Activated CD8-positive, alpha-beta memory T cell treated with anti-CD3 and anti-CD28 coated beads for 36 hours (primary cell): Measurements from ENCODE around the gene MGLL. TPM values are rescaled to one million over a fixed set of nuclear protein-coding genes. Genes with fewer than 3 reads are reported as not detected.
"Not testable (repeated sequence)": the region's sequence is repeated elsewhere in the genome, so short reads cannot be mapped to it uniquely, and the experiment has no call there.

Source experiments
- CTCF ChIA-PET: fragments of 350-600 bp; sonication (Branson Sonifier 250); formaldehyde crosslinking; loops from one replicate; lab custom pipeline; 2021; ENCODE audit warnings: antibody characterized with exemption; lab: Charles Lee
- POLR2A ChIA-PET: fragments of 350-600 bp; sonication (Branson Sonifier 250); formaldehyde crosslinking; loops from one replicate; lab custom pipeline; 2021; ENCODE audit warnings: antibody characterized with exemption; lab: Charles Lee
- total RNA-seq, 2 experiments: library from RNA; stranded (reverse); gene quantifications; one replicate each; pipeline ENCODE4 v1.2.3, GENCODE V29; 2021

The MGLL gene
- total RNA-seq, 2 experiments from 2014 or later = 2.2 to 4.9 TPM

GRCh38 chr3:127667119-127667681 lies 155.1 kb downstream of the MGLL start:
- POLR2A ChIA-PET = no interaction called here
- CTCF ChIA-PET = no interaction called here

DNA sequence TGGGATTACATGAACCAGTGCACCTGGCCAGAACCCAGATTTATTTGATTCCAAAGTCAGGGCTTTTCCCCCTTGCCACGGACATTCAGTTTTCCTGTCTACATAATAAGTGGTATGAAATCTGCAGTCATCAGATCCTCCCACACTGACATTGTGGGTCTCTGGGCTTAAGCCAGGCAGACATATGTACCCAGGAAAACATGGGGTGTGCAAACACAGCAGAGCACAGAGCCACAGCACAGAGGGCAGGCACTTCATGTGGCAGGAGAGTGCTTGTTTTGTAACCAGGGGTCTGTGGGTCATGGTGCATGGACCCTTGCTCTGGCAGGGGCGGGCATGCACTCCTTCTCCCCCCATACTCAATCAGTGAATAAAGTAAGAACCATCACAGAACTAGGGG lies 155.6 kb downstream of the MGLL start:
- POLR2A ChIA-PET = no interaction called here

DNA sequence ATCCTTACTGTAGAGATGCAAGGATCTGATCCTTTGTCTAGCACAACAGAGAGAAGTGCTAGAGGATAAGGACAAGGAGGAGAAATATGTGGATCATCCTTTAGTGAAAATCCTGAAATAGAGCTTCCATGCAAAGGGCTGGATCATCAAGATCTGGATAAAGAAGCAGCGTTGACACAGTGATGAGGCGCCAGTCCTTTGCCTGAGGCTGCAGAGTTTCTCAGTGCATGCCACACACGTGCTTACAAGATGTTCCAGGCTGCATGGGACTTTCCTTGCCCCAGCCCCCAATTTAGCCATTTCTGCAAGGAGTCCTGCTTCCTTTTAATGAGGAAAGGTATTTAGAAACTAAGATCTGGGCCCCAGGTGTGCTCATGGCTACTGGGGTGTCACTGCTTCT lies 156.7 kb downstream of the MGLL start:
- CTCF ChIA-PET = no interaction called here

More for the DNA sequence above, 155.6 kb downstream of the MGLL start:
- CTCF ChIA-PET = no interaction called here

GRCh38 chr3:127665165-127665564 lies 157.2 kb downstream of the MGLL start:
- CTCF ChIA-PET = no interaction called here
- POLR2A ChIA-PET = no interaction called here

More for the DNA sequence above, 156.7 kb downstream of the MGLL start:
- POLR2A ChIA-PET = no interaction called here

DNA sequence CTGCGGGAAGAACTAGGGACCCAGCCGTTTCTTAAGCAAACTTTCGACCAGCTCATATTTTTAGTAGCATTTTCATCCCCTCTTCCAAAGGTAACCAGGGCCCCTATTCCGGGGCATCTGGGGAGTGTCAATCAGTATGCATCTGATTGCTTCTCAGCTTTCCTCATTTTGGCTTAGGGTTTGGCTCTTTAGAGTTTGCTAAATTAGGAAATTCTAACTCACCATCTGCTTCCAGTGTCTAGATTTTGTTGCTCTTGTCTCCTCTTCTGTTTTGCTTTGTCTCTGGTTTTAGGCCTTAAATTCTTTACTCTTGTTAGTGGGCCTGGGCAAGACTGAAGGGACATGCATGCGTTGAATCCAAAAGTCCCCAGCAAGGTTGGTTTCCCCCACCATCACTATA lies 159.2 kb downstream of the MGLL start:
- POLR2A ChIA-PET = interaction anchor here (0.5 kb wide), 1 partner anchor 51 kb away, joined by 8 read pairs; no protein-coding TSS in a partner anchor

DNA sequence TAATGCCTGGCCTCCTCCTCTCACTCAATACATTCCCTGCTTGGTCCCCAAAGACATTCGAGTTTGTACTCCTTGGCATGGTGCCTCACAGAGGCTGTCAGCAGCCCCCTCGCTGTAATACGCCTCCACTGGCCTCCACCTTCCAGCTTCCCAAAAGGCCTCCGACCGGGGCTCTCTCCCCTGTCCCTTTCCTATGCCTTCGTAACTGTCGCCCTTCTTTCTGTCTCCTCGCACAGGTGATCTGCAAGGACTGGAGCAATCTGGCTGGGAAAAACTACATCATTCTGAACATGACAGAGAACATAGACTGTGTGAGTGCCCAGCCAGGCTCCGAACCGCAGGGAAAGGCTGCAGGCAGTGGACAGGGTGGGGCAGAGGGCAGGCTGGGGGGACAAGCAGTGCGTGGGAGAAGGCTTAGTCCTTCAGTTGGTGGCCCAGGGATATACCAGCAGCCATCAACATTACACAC lies 160.3 kb downstream of the MGLL start:
- ChIA-PET POLR2A (no interaction called here), CTCF (interaction anchor here (0.9 kb wide), 1 partner anchor 17 kb away, joined by 3 read pairs; no protein-coding TSS in a partner anchor)

More for the DNA sequence above, 159.2 kb downstream of the MGLL start:
- CTCF ChIA-PET = no interaction called here

GRCh38 chr3:127661600-127661999 lies 160.7 kb downstream of the MGLL start:
- POLR2A ChIA-PET = no interaction called here
- CTCF ChIA-PET = interaction anchor here (0.9 kb wide), 1 partner anchor 18 kb away, joined by 3 read pairs; no protein-coding TSS in a partner anchor

DNA sequence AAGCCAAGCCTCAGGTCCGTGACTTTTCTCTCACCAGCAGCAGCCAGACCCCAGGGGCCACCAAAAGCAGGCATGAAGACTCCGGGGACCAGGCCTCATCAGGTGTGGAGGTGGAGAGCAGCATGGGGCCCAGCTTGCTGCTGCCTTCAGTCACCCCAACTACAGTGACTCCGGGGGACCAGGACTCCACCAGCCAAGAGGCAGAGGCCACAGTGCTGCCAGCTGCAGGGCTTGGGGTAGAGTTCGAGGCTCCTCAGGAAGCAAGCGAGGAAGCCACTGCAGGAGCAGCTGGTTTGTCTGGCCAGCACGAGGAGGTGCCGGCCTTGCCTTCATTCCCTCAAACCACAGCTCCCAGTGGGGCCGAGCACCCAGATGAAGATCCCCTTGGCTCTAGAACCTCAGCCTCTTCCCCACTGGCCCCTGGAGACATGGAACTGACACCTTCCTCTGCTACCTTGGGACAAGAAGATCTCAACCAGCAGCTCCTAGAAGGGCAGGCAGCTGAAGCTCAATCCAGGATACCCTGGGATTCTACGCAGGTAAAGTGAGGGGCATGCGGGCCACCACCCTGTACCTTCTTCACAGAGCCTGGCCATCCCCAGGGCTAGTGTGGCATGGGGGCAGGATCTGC lies 161.6 kb downstream of the MGLL start:
- ChIA-PET CTCF (no interaction called here), POLR2A (no interaction called here)

- CTCF ChIA-PET = no interaction called here
- POLR2A ChIA-PET = no interaction called here
These were observed 164.1 kb downstream of the MGLL start for GRCh38 chr3:127658234-127658633.

GRCh38 chr3:127656906-127657305 lies 165.4 kb downstream of the MGLL start:
- POLR2A ChIA-PET = no interaction called here
- CTCF ChIA-PET = no interaction called here

- ChIA-PET CTCF (no interaction called here), POLR2A (no interaction called here)
These were observed 166.7 kb downstream of the MGLL start for GRCh38 chr3:127655641-127656040.

- CTCF ChIA-PET = not testable (repeated sequence)
These were observed 167.3 kb downstream of the MGLL start for GRCh38 chr3:127654993-127655392.

DNA sequence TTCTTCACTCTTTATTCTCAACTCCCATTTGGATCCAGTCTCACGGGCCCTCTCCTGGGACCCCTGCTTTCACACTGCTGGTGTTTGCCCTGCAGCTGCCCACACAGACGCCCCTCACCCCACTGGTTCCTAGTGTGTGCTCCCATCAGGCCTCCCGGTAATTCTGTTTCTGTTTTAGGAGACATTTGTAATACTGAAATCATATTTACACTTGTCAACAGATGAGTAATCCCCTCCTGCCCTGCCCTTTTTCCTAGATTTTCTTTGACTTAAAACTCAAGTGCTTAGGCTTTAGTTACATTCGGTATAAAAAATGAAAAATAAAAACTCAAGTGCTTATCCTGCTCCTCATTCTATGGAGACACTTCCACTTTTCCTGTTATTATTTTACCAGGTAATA lies 167.9 kb downstream of the MGLL start:
- CTCF ChIA-PET = no interaction called here

More at GRCh38 chr3:127654993-127655392, 167.3 kb downstream of the MGLL start:
- POLR2A ChIA-PET = not testable (repeated sequence)

DNA sequence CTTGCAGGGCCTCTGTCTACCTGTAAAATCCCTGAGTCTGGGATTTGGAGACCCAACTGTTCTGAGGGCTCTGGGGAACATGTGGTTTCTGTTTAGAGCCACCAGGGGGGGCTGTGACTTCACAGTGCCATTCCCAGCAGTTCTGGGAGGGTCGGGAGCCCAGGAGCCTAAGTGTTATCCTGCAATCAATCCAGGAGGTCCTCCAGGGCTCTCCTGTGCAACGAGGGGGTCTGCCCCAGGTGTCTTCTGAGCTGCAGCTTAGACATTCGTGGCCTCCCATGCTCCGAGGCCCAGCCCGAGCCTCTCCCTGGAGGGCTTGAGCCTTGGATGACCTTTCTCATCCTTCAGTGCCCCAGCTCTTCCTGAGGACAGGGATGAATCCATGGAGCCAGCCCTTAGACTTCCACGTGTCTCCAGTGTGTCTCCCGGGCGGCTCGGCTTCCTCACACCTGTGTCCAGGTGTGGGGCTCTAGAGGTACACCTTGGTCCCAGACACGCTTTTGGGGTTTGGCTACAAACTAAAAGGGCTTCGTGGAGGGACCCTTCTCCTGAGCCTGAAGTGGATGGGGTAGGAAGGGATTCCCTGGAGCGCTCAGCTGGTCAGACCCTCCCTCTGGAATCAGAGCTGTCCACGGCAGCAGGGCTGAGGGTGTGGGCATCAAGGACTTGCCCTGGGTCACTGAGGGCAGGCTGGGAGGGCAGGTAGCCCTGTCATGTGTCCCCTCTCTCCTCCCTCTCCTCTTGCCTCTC lies 169.9 kb downstream of the MGLL start:
- POLR2A ChIA-PET = no interaction called here
- CTCF ChIA-PET = interaction anchor here (0.6 to 1.3 kb wide), 4 partner anchors 19 to 364 kb away, joined by 3 to 4 read pairs (median 3); no protein-coding TSS in a partner anchor

More for the DNA sequence above, 167.9 kb downstream of the MGLL start:
- POLR2A ChIA-PET = no interaction called here

DNA sequence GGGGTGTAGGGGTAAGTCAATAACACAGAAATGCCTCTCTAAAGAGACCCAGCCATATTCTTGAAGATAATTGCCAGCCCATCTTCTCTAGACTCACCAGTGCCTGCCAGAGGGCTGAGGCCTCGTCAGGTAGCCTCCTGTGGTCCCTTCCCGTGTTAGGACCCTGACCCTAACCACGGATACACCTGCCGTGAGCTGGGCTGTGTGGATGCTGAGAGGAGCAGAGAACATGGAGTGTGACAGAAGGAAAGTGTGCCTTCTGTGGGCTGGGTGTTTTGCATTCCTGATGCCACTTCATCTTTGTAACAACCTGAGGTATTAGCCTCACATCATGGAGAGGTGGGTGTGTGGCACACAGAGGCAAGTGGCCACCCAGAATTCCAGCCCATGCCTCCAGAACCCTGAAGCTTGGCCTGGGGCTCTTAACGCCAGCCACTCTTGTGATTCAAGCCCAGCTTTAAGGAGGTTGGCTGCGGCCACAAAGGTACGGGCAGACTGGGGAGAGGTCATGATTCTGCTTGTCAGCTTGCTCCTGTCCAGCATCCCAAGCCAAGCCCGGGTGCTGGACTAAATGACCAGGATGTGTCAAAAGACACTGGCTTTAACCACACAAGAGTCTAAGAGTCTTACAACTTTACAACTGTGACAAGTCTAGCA lies 170.7 kb downstream of the MGLL start:
- ChIA-PET CTCF (interaction anchor here (0.5 to 1.3 kb wide), 3 partner anchors 39 to 64 kb away, joined by 3 to 4 read pairs (median 3); no protein-coding TSS in a partner anchor), POLR2A (no interaction called here)

DNA sequence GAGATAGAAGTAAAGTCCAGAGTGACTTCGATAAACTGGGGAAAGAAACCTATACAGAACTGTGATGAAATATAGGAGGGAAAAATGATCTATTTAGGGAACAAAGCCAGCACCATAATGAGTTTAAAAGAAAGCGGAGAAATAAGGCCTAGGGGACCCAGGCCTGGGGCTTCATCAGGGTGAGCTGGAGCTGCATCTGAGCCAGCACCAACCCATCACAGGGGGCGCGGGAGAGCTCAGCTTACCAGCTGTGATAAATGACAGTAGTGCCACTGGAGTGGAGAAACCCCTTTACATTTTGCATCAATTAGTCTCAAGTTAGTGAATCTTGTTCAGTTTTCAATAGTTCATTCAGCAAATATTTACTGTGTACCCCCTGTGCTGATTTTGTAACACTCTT lies 172.1 kb downstream of the MGLL start:
- ChIA-PET POLR2A (no interaction called here), CTCF (no interaction called here)

DNA sequence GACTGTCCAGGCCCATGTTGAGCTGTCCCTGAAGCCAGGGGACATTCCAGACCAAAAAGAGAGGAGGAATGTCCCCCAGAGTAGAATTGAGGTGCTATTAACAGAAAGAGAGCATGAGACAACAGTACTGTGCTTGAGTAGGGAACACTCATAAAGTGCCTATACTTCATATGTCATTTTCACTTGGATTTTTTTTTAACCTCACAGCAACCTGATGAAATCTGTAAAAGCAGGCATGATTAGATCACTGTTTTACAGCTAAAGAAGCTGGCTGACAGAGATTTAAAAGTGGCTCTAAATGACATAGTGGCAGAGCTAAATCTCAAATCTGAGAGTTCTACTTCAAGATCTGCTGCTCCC lies 174.5 kb downstream of the MGLL start:
- CTCF ChIA-PET = interaction anchor here (0.5 kb wide), 1 partner anchor 1651 kb away, joined by 4 read pairs; no protein-coding TSS in a partner anchor
- POLR2A ChIA-PET = no interaction called here

- ChIA-PET POLR2A (interaction anchor here (0.5 kb wide), 1 partner anchor 34 kb away, joined by 4 read pairs; no protein-coding TSS in a partner anchor), CTCF (interaction anchor here (0.5 to 0.6 kb wide), 2 partner anchors 49 to 1652 kb away, joined by 3 to 4 read pairs; no protein-coding TSS in a partner anchor)
These were observed 175.0 kb downstream of the MGLL start for GRCh38 chr3:127647166-127647844.
